Measurements from ENCODE around the gene ACTN4.
"Not testable (repeated sequence)": the region's sequence is repeated elsewhere in the genome, so short reads cannot be mapped to it uniquely, and the experiment has no call there.

The ACTN4 gene

GRCh38 chr19:38759590-38760003, 112.1 kb downstream of the ACTN4 start:
- Histone ChIP-seq H3K27me3 (no peaks in the 10 kb centered on the region), H3K4me3 (ENCODE audit: low read depth, low read length) (no peak overlapping the region), H3K9me3 (no peaks in the 10 kb centered on the region), H3K4me1 (no peaks in the 10 kb centered on the region), H3K36me3 (no peaks in the 10 kb centered on the region)
- DNase-seq: no peak
- no peak for TF ChIP-seq CTCF (IDR thresholded peaks at IDR 0.05; ENCODE audit: low read depth, low read length)

GRCh38 chr19:38760805-38761517, 113.5 kb downstream of the ACTN4 start:
- DNase-seq; H3K36me3 ChIP-seq; H3K9me3 ChIP-seq; H3K4me1 ChIP-seq; H3K4me3 ChIP-seq (ENCODE audit: low read depth, low read length); H3K27me3 ChIP-seq: not testable (repeated sequence)

GRCh38 chr19:38761884-38762389, 114.5 kb downstream of the ACTN4 start:
- H3K36me3 ChIP-seq; H3K9me3 ChIP-seq; DNase-seq; H3K27me3 ChIP-seq; H3K4me3 ChIP-seq (ENCODE audit: low read depth, low read length); H3K4me1 ChIP-seq: not testable (repeated sequence)

GRCh38 chr19:38763795-38764220, 116.4 kb downstream of the ACTN4 start:
- H3K9me3 ChIP-seq: no peaks in the 10 kb centered on the region
- no peaks in the 10 kb centered on the region for H3K36me3 ChIP-seq
- no peaks in the 10 kb centered on the region for H3K4me1 ChIP-seq
- no peak for DNase-seq
- no peaks in the 10 kb centered on the region for H3K27me3 ChIP-seq
- no peak for TF ChIP-seq CTCF (IDR thresholded peaks at IDR 0.05; ENCODE audit: low read depth, low read length)
- no peak overlapping the region for H3K4me3 ChIP-seq (ENCODE audit: low read depth, low read length)

GRCh38 chr19:38765214-38765613, 117.8 kb downstream of the ACTN4 start:
- Histone ChIP-seq H3K4me1 (no peaks in the 10 kb centered on the region), H3K27me3 (no peaks in the 10 kb centered on the region), H3K36me3 (no peaks in the 10 kb centered on the region), H3K4me3 (ENCODE audit: low read depth, low read length) (no peak overlapping the region), H3K9me3 (no peaks in the 10 kb centered on the region)
- no peak for TF ChIP-seq CTCF (IDR thresholded peaks at IDR 0.05; ENCODE audit: low read depth, low read length)
- DNase-seq: no peak

- no peaks in the 10 kb centered on the region for H3K27me3 ChIP-seq
- H3K9me3 ChIP-seq: no peaks in the 10 kb centered on the region
- DNase-seq: no peak
- no peaks in the 10 kb centered on the region for H3K4me1 ChIP-seq
- TF ChIP-seq CTCF (IDR thresholded peaks at IDR 0.05; ENCODE audit: low read depth, low read length): no peak
- no peaks in the 10 kb centered on the region for H3K36me3 ChIP-seq
- H3K4me3 ChIP-seq (ENCODE audit: low read depth, low read length): no peak overlapping the region
These were observed 119.0 kb downstream of the ACTN4 start for GRCh38 chr19:38766276-38767047.

- no peaks in the 10 kb centered on the region for H3K4me1 ChIP-seq
- no peaks in the 10 kb centered on the region for H3K27me3 ChIP-seq
- no peaks in the 10 kb centered on the region for H3K36me3 ChIP-seq
- DNase-seq: peak; percentile 65
- TF ChIP-seq CTCF (IDR thresholded peaks at IDR 0.05; ENCODE audit: low read depth, low read length): peak; percentile 43
- H3K9me3 ChIP-seq: no peaks in the 10 kb centered on the region
- H3K4me3 ChIP-seq (ENCODE audit: low read depth, low read length): no peak overlapping the region
These were observed 122.3 kb downstream of the ACTN4 start for GRCh38 chr19:38769635-38770211.

GRCh38 chr19:38770228-38770948, 122.9 kb downstream of the ACTN4 start:
- DNase-seq; H3K36me3 ChIP-seq; H3K27me3 ChIP-seq; H3K9me3 ChIP-seq; H3K4me1 ChIP-seq; H3K4me3 ChIP-seq (ENCODE audit: low read depth, low read length): not testable (repeated sequence)

- not testable (repeated sequence) for H3K27me3 ChIP-seq; H3K36me3 ChIP-seq; H3K4me1 ChIP-seq; H3K9me3 ChIP-seq; H3K4me3 ChIP-seq (ENCODE audit: low read depth, low read length); DNase-seq
These were observed 123.5 kb downstream of the ACTN4 start for GRCh38 chr19:38770949-38771275.

Measured in BE2C (cell line).